GM12878 (cell line): ENCODE results near the gene GRM7. TPM values are rescaled to one million over a fixed set of nuclear protein-coding genes. Genes with fewer than 3 reads are reported as not detected.

Experiments
- ATAC-seq: fragments of 200-7000 bp; cut with Tn5 transposase; 3 replicates; pipeline ENCODE4 v1.9.1; 2020; ENCODE audit warnings: mild to moderate bottlenecking, moderate library complexity
- BruUV-seq: library from RNA; stranded (reverse); fragments of 400-500 nt; replicated peaks from 2 replicates; lab custom pipeline; 2021; lab: Mats Ljungman, UMichigan
- CTCF ChIA-PET: fragments of 300-600 bp; sonication (Branson Sonifier 250); formaldehyde crosslinking; extraction: SDS; loops from one replicate; lab custom pipeline; 2021; ENCODE audit warnings: inconsistent platforms; lab: Yijun Ruan, JAX
- POLR2A ChIA-PET: fragments of 350-600 bp; formaldehyde crosslinking; extraction: SDS; loops from one replicate; lab custom pipeline; 2021; ENCODE audit warnings: inconsistent platforms; lab: Charles Lee
- RAD21 ChIA-PET: fragments of 300-600 bp; sonication (Branson Sonifier 250); formaldehyde crosslinking; loops from one replicate; lab custom pipeline; 2023; ENCODE audit warnings: antibody characterized with exemption; ENCODE audit not compliant: unreplicated experiment; lab: Charles Lee
- SMC1A ChIA-PET: fragments of 300-600 bp; sonication (Branson Sonifier 250); formaldehyde crosslinking; loops from one replicate; lab custom pipeline; 2023; ENCODE audit not compliant: unreplicated experiment, uncharacterized antibody; lab: Charles Lee
- DNase-seq: peaks from one replicate; pipeline ENCODE4 v3.0.0-alpha.2; 2011; ENCODE audit warnings: low read depth, low spot score
- FAIRE-seq: peaks from 3 replicates; lab custom pipeline; 2011; peaks lifted over from hg19 to GRCh38; lab: Jason Lieb, UNC
- H2AFZ ChIP-seq: 2 replicates; pipeline ENCODE4 v1.6.0; 2011; ENCODE audit warnings: low read depth, low read length, control low read depth; ENCODE audit not compliant: control insufficient read depth
- H3K27ac ChIP-seq: 2 replicates; pipeline ENCODE4 v1.5.1; 2011; ENCODE audit warnings: control low read depth; ENCODE audit not compliant: control insufficient read depth, insufficient read depth
- H3K27me3 ChIP-seq, 2 experiments: replicated peaks in 1 of 2; 2 replicates each; pipeline versions ENCODE4 v1.6.0 to v1.6.1; 2011; ENCODE audit warnings: low read length in 1 of 2; ENCODE audit not compliant: control insufficient read depth in 2 of 2, insufficient read depth in 2 of 2
- H3K36me3 ChIP-seq, 2 experiments: 2 replicates each; pipeline ENCODE4 v1.5.1; 2011; ENCODE audit warnings: low read length in 1 of 2; ENCODE audit not compliant: control insufficient read depth in 2 of 2, insufficient read depth in 2 of 2
- H3K4me1 ChIP-seq: 2 replicates; pipeline ENCODE4 v1.6.1; 2011; ENCODE audit warnings: mild to moderate bottlenecking, low read length, moderate library complexity, mixed read lengths; ENCODE audit not compliant: control insufficient read depth, insufficient read depth
- H3K4me2 ChIP-seq: 2 replicates; pipeline ENCODE4 v1.6.0; 2011; ENCODE audit warnings: control low read depth; ENCODE audit not compliant: control insufficient read depth, insufficient read depth
- H3K4me3 ChIP-seq: fragments of 200-600 bp; sonication (generic); 2 replicates; pipeline ENCODE4 v1.5.1; 2016
- H3K79me2 ChIP-seq: 2 replicates; pipeline ENCODE4 v1.6.0; 2011; ENCODE audit warnings: low read length; ENCODE audit not compliant: control insufficient read depth, insufficient read depth
- H3K9ac ChIP-seq: 2 replicates; pipeline ENCODE4 v1.8.0; 2011; ENCODE audit warnings: low read length, control low read depth, mixed read lengths; ENCODE audit not compliant: control insufficient read depth, insufficient read depth
- H3K9me3 ChIP-seq: replicated peaks from 3 replicates; pipeline ENCODE4 v1.5.1; 2011; ENCODE audit warnings: mild to moderate bottlenecking, low read length; ENCODE audit not compliant: control insufficient read depth, insufficient read depth
- H4K20me1 ChIP-seq: 2 replicates; pipeline ENCODE4 v1.6.0; 2011; ENCODE audit not compliant: control insufficient read depth, insufficient read depth
- BRCA1 ChIP-seq: IDR thresholded peaks from 2 replicates; pipeline ENCODE4 v1.6.1; 2011; ENCODE audit warnings: low read depth, low read length, improper control_type of control experiment
- CHD2 ChIP-seq: IDR thresholded peaks from 2 replicates; pipeline ENCODE4 v1.6.1; 2011; ENCODE audit warnings: low read depth, low read length, improper control_type of control experiment, borderline replicate concordance
- CHD4 ChIP-seq: fragments of 200-600 bp; sonication (generic); IDR thresholded peaks from 2 replicates; pipeline ENCODE4 v1.6.1; 2016; ENCODE audit warnings: mild to moderate bottlenecking
- EP300 ChIP-seq, 2 experiments: fragments of 150-350 bp in 1 of 2; IDR thresholded peaks; 2 replicates each; pipeline ENCODE4 v1.6.1; 2011 to 2012; ENCODE audit warnings: low read depth in 2 of 2, low read length in 2 of 2, borderline replicate concordance in 1 of 2, improper control_type of control experiment in 1 of 2, inconsistent platforms in 1 of 2; ENCODE audit not compliant: control insufficient read depth in 1 of 2
- JUNB ChIP-seq: IDR thresholded peaks from 2 replicates; pipeline ENCODE4 v1.6.1; 2016; ENCODE audit warnings: antibody characterized with exemption, mild to moderate bottlenecking
- LARP7 ChIP-seq: fragments of 450-650 bp; IDR thresholded peaks from 2 replicates; pipeline ENCODE4 v1.6.1; 2017; ENCODE audit warnings: mild to moderate bottlenecking
- SMAD1 ChIP-seq: fragments of 450-650 bp; IDR thresholded peaks from 2 replicates; pipeline ENCODE4 v1.6.1; 2018; ENCODE audit warnings: mild to moderate bottlenecking, low read depth; ENCODE audit not compliant: partially characterized antibody
- SUZ12 ChIP-seq: fragments of 200-600 bp; sonication (generic); IDR thresholded peaks from one replicate; pipeline ENCODE4 v1.6.1; 2018; ENCODE audit warnings: antibody characterized with exemption, mild to moderate bottlenecking; ENCODE audit not compliant: unreplicated experiment
- TBL1XR1 ChIP-seq: IDR thresholded peaks from 2 replicates; pipeline ENCODE4 v1.6.1; 2012; ENCODE audit warnings: low read depth, low read length, improper control_type of control experiment
- TCF7 ChIP-seq: IDR thresholded peaks from 2 replicates; pipeline ENCODE4 v1.6.1; 2014; ENCODE audit warnings: antibody characterized with exemption, borderline replicate concordance
- WGBS: methylation state at CpG from one replicate; pipeline ENCODE4 v1.1.6; 2016; ENCODE audit warnings: low lambda C conversion rate; ENCODE audit not compliant: insufficient replicate concordance, insufficient coverage; ENCODE audit errors: missing lambda C conversion rate; 5-methylcytosine and 5-hydroxymethylcytosine counted together
- in situ Hi-C: fragments of 300-500 bp; cut with MboI; formaldehyde crosslinking; loops from 9 replicates; pipeline ENCODE4 v1.14.3; 2018; ENCODE audit warnings: mixed read lengths
- intact Hi-C: fragments of 100-400 bp; cut with micrococcal nuclease; formaldehyde crosslinking; loops from one replicate; pipeline ENCODE4 v1.14.2; 2022; ENCODE audit not compliant: unreplicated experiment
- polyA plus RNA-seq, 11 experiments: library from polyadenylated mRNA; depleted of rRNA in 4 of 11; unstranded in 6 of 11; stranded (reverse) in 5 of 11; fragments of >200 nt; fragmentation: Nextera tagmentation in 4 of 11; fragmentation: Illumina TruSeq in 1 of 11; extraction: Ambion mirVana in 4 of 11; extraction: Trizol in 1 of 11; gene quantifications; 1 replicate in 1 of 11; 2 replicates in 10 of 11; pipeline versions ENCODE4 v1.2.1 to v1.2.3, GENCODE V29; 2011 to 2016; ENCODE audit warnings: inconsistent platforms in 2 of 11, missing spikeins in 2 of 11, low read depth in 1 of 11
- total RNA-seq, 4 experiments: library from RNA; depleted of rRNA in 3 of 4; stranded (reverse); fragments of >200 nt in 3 of 4; fragmentation: Illumina TruSeq in 1 of 4; extraction: Trizol in 1 of 4; gene quantifications; 2 replicates each; pipeline versions ENCODE4 v1.2.1 to v1.2.3, GENCODE V29; 2013 to 2021
- TF ChIP-seq, protein P1 (sequence below): fragments of 450-650 bp; IDR thresholded peaks from 2 replicates; pipeline ENCODE4 v1.6.1; 2018; ENCODE audit warnings: borderline replicate concordance, mild to moderate bottlenecking; ENCODE audit not compliant: partially characterized antibody

The GRM7 gene
- total and polyA plus RNA-seq, 10 of the 15 experiments (the other 5 are each of a cell fraction or from before 2014, with no cell fraction given) = not detected

DNA sequence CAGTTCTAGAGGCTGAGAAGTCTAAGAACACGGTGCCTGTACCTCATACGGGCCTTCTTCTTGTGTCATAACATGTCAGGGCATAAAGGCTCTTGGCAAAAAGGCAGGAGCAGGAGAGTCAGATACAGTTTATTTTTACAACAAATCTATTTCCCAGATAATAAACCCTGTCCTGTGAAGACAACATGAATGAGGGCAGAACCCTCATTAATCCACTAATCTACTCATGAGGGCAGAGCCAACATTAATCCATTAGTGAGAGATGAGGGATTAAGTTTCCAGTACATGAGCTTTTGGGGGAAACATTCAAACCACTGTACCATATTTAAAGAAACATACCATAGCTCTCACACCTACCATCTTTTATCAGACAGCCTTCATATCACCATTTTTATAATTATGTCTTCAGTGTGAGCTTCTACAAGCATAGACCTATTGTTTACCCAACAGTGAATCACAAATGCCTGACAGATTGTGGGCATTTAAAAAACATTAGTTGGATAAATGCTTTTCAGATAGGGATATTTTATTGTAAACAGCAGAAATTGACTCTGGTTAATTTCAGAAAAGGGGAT is 645.8 kb downstream of the GRM7 start:
- CTCF ChIA-PET = no interaction called here
- Histone ChIP-seq H3K79me2 (no peaks in the 10 kb centered on the region), H3K27me3 (no peaks in the 10 kb centered on the region), H3K4me1 (no peaks in the 10 kb centered on the region), H3K27ac (no peak overlapping the region), H3K4me3 (no peak overlapping the region), H3K9ac (no peak overlapping the region), H4K20me1 (no peaks in the 10 kb centered on the region), H3K36me3 (no peaks in the 10 kb centered on the region), H3K4me2 (no peak overlapping the region), H2AFZ (no peak overlapping the region), H3K9me3 (no peaks in the 10 kb centered on the region)
- FAIRE-seq = no peak
- DNase-seq = no peak
- ATAC-seq = no peak
- RAD21 ChIA-PET = no interaction called here
- intact Hi-C loops (no loop called here), in situ Hi-C loops (no loop called here)
- WGBS = 2% methylated on average over 2 of the region's 2 CpGs
- no TSS peak for BruUV-seq
- POLR2A ChIA-PET = no interaction called here
- TF ChIP-seq BRCA1 = no peak
- no peak for TF ChIP-seq TCF7
- SMC1A ChIA-PET = no interaction called here

DNA sequence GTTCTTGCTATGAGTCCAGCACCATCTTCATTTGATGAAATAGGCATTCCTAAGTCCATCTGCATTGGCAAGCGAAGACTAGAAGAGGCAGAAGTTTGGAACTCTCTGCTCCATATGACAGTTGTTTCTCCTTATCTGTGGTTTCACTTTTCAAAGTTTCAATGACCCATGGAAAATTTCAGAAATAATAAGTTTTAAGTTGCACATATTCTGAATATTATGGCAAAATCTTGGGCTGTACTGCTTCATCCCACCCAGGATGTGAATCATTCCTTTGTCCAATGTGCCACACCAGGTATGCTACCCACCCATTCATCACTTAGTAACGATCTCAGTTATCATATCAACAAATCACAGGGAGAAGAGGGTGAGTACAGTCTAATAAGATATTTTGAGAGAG is 647.9 kb downstream of the GRM7 start:
- no peak overlapping the region for H3K4me3 ChIP-seq
- intact Hi-C loops = no loop called here
- POLR2A ChIA-PET = no interaction called here
- no peak overlapping the region for H3K9ac ChIP-seq
- H2AFZ ChIP-seq = no peak overlapping the region
- SMC1A ChIA-PET = interaction anchor here (1.5 kb wide), 1 partner anchor 65 kb away, joined by 4 read pairs; no protein-coding TSS in a partner anchor
- RAD21 ChIA-PET = no interaction called here
- CTCF ChIA-PET = no interaction called here
- WGBS = 24% methylated on average over 2 of the region's 2 CpGs
- BruUV-seq = no TSS peak
- FAIRE-seq (no peak), DNase-seq (no peak), ATAC-seq (no peak)
- in situ Hi-C loops = no loop called here
- no peaks in the 10 kb centered on the region for H3K9me3 ChIP-seq
- H3K4me1 ChIP-seq = no peaks in the 10 kb centered on the region
- H3K27me3 ChIP-seq = no peaks in the 10 kb centered on the region
- H3K36me3 ChIP-seq = no peaks in the 10 kb centered on the region
- H3K4me2 ChIP-seq = no peak overlapping the region
- TF ChIP-seq CHD4 (no peak), SUZ12 (no peak), EP300 (IDR thresholded peaks at IDR 0.05; ENCODE audit: borderline replicate concordance in 1 of 2, control insufficient read depth in 1 of 2, low read depth in 2 of 2, low read length in 2 of 2) (no peak), SMAD1 (no peak), TBL1XR1 (no peak), CHD2 (no peak), LARP7 (no peak), JUNB (no peak)
- TF ChIP-seq, protein P1, sequence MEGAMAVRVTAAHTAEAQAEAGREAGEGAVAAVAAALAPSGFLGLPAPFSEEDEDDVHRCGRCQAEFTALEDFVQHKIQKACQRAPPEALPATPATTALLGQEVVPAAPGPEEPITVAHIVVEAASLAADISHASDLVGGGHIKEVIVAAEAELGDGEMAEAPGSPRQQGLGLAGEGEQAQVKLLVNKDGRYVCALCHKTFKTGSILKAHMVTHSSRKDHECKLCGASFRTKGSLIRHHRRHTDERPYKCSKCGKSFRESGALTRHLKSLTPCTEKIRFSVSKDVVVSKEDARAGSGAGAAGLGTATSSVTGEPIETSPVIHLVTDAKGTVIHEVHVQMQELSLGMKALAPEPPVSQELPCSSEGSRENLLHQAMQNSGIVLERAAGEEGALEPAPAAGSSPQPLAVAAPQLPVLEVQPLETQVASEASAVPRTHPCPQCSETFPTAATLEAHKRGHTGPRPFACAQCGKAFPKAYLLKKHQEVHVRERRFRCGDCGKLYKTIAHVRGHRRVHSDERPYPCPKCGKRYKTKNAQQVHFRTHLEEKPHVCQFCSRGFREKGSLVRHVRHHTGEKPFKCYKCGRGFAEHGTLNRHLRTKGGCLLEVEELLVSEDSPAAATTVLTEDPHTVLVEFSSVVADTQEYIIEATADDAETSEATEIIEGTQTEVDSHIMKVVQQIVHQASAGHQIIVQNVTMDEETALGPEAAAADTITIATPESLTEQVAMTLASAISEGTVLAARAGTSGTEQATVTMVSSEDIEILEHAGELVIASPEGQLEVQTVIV = no peak
- H3K27ac ChIP-seq = no peak overlapping the region
- H4K20me1 ChIP-seq = no peaks in the 10 kb centered on the region
- H3K79me2 ChIP-seq = no peaks in the 10 kb centered on the region
